Hematopoietic multipotent progenitor cell treated with erythropoietin and hydrocortisone succinate and interleukin-3 and kit ligand, for 15 days (in vitro differentiated cells): ENCODE results near the gene GCK.
"Not testable (repeated sequence)": the region's sequence is repeated elsewhere in the genome, so short reads cannot be mapped to it uniquely, and the experiment has no call there.

Source experiments
- DNase-seq: peaks from one replicate; pipeline ENCODE4 v3.0.0-alpha.2; 2015; ENCODE audit warnings: low spot score

Gene GCK

DNA sequence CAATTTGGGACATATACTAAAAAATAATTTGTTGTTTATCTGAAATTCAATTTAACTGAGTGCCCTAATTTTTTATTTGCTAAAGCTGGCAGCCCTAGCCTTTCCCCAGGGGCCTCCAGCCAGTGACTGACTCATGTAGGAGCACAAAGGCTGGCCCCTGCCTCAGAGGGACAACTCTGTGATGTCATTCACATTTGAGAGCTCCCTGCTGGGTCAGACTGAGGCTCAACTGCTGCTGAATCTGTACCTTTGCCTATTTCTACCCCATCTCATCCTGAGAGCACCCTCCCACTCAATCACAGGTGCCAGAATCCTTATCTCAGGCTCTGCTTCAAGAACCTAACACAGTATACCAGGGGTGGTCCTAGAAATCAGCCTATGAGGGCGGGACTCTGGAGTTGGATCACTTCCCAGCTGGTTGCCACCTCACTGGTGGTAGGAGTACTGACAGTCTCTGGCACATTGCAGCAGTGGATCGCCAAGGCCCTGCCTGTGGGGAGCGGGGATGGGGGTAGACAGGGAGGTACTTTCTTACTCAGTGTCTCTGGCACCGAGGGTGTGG lies 11.6 kb downstream of the GCK start:
- DNase-seq, result no peak

- DNase-seq, result no peak
These were observed 12.8 kb downstream of the GCK start for GRCh38 chr7:44176486-44176885.

GRCh38 chr7:44175730-44176129 lies 13.5 kb downstream of the GCK start:
- no peak for DNase-seq

DNA sequence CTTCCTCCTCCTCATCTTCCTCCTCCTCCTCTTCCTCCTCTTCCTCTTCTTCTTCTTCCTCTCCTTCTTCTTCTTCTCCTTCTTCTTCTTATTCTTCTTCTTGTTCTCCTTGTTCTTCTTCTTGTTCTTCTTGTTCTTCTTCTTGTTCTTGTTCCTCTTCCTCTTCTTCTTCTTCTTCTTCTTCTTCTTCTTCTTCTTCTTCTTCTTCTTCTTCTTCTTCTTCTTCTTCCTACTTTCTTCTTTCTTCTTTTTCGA lies 14.6 kb downstream of the GCK start:
- not testable (repeated sequence) for DNase-seq

DNA sequence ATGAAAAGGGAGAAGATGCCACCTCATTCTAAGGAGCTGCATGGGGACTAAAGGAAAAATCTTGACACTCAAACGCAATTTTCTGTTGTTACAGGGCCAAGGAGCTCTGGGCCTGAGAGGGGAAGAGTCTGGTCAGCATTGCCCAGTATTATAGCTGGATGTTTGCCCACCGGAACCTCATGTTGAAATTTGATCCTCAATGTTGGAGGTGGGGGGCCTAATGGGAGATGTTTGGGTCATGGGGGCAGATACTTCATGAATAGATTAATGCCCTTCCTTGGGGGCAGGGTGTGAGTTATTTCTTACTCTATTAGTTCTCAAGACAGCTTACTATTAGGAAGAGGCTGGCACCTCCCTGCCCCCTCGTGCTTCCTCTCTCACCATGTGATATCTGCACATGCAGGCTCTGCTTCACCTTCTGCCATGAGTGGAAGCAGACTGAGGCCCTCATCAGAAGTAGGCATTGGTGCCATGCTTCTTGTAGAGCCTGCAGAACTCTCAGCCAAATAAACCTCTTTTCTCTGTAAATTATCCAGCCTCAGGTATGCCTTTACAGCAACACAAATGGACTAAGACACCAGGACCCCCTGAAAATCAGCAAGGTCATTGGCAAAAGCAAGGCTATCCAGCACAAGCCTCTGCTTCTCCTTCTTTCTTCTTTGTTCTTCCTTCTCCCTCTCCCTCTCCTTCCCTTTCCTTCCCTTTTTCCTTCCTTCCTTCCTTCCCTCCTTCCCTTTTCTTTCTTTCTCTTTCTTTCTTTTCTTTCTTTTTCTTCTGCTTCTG lies 15.1 kb downstream of the GCK start:
- no peak for DNase-seq

GRCh38 chr7:44172803-44173424 lies 16.3 kb downstream of the GCK start:
- no peak for DNase-seq

DNA sequence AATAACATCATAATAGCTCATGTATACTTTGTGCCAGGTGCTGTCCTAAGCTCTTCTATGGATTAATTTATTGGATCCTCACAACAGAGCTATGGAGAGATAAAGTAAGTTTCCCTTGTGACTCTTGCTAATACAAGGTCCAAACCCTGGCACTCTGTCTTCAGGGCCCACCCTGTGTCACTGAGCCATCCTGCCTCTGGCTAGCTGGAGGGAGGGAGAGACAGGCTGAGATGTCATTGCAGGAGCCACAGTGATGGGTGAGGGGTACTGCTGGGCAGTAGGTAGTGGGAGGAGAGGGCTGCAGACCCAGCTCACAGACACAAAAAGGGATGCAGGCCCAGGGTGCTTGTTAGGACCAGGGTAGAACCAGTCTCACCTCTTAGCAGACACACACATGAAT lies 16.9 kb downstream of the GCK start:
- no peak for DNase-seq

DNA sequence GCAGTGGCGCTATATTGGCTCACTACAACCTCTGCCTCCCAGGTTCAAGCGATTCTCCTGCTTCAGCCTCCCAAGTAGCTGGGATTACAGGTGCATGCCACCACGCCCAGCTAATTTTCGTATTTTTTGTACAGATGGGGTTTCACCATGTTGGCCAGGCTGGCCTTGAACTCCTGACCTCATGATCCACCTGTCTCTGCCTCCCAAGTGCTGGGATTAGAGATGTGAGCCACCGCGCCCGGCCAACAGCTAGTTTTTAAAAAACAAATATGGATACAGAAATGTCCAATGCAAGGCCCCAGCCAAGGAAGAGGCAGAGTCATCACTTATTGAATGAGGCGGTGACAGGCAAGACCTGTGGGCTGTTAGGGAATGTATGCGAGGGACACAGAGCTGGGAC lies 17.3 kb downstream of the GCK start:
- DNase-seq, result not testable (repeated sequence)

DNA sequence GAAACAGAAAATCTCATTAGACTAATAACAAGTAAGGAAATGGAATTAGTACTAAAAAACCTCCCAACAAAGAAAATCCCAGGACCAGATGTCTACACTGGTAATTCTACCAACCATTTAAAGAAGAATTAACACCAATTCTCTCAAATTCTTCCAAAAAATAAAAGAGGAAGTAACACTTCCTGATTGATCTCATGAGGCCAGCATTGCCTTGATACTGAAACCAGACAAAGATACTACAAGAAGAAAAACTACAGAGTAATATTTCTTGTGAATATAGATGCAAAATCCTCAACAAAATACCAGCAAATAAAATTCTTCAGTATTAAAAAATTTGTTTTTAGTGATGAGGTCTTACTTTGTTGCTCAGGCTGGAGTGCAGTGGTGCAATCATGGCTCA lies 21.3 kb downstream of the GCK start:
- no peak for DNase-seq

GRCh38 chr7:44163591-44163990 lies 25.6 kb downstream of the GCK start:
- DNase-seq, result no peak

DNA sequence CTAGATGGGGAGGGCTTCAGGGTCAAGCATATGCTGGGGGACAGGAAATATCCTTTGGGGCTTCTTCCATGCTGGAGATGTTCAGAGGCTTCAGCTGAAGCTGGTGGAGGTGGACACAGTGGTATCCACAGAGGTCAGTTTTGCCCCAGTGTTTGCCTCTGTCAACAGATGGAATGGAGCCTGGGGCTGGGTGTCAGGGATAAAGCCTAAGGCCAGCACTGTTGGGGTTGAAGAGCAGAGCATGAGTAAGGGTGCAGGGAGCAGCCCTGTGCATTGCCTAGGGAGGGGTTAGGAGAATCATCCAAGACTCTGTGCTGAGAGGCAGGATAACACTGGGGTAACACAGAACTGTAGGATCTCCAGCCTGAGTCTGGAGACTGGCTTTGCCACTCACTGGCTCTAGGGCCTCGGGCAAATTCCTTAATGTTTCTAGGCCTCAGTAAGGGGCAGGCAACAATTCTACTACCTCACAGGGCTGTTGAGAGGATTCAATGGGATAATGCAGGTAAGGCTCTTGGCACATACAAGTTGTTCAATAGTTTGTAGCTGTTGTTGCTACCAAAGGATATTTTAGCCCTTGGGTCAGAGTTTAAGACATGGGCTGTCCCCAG lies 26.3 kb downstream of the GCK start:
- DNase-seq, result no peak

- no peak for DNase-seq
These were observed 27.1 kb downstream of the GCK start for GRCh38 chr7:44162179-44162578.

- no peak for DNase-seq
These were observed 27.9 kb downstream of the GCK start for GRCh38 chr7:44161371-44161770.

DNA sequence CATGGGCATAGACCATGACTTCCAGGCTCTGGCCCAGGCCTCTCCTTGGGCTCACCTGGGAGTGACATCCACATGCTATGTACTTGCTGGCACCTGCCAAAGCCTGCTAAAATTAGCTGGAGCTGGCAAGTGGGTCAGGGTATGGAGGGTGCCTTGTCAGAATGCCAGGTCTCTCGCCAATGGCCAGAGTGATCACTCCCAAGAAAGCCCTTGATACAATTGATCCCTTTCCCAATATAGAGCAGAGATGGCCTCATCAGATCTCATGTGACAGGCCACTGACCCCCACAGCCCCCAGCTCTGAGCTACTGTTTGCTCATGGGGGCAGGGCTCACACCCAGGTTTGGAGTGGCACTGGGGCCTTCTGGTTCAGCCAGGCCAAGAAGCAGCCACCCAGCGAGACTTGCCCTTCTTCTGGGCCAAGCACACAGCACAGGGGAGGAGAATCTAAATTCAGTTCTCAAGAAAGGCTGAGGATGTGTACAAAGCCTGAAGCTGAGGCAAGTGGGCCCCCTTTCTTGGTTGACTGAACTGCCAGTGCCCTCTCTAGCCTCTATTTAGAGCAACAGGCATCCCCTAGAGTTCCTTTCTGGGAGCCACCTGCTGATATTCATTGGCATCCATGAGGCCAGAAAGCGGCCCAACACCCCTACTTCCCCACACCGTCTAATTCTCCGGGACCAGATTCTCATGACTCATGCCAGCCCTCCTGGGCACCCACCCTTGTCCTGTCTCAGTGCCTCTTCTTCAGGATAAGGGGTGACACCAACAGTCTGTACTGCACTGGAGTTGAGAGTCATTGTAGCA lies 29.2 kb downstream of the GCK start:
- DNase-seq, result no peak

DNA sequence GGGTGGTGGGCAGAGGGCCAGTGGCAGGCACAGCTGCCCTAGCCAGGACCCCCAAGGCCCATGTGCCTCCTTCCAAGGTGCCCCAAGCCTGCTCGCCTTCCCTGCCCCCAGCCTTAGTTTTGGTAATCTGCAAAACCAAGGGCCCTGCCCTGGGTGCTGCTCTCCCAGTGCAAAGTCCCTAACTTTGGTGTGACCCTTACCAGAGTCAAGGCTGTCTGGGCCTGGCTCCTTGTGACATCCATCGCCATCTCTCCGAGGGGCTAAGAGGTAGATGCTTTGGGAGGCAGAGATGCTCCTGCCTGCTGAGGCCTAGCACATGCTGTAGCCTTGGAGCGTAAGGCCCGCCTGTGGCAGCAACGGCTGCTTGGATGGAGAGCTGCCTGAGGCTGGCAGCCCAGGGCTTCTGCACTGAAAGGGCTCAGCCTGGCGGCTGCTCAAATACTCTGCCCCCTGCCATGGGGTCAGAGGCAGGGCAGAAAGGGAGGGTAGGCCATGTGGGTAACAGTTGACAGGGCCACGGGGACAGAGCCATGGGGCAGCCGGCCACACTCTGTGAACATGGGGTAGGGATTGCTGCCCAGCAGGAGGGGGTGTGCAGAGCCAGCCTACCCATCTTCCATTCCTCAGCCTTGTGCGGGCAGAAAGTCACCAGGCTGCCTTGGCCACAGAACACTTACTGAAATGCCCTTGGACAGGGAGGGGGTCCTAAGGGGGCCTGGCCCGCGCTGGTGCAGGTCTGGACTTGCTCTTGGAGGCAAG lies 30.2 kb downstream of the GCK start:
- DNase-seq, result no peak

- DNase-seq, result no peak
These were observed 31.0 kb downstream of the GCK start for GRCh38 chr7:44158096-44158872.

GRCh38 chr7:44157116-44158080 lies 31.8 kb downstream of the GCK start:
- no peak for DNase-seq

GRCh38 chr7:44156453-44157010 lies 32.7 kb downstream of the GCK start:
- no peak for DNase-seq
